Measurements from ENCODE around the gene KLRC1.
"Not testable (repeated sequence)": the region's sequence is repeated elsewhere in the genome, so short reads cannot be mapped to it uniquely, and the experiment has no call there.

The KLRC1 gene

GRCh38 chr12:10409392-10409791 is 43.8 kb downstream of the KLRC1 start, which contains the start of gene KLRC4:
Gene KLRC4 (minus strand): TSS chr12:10409757. CDS start chr12:10409575, 182 bp downstream.
- no peak for DNase-seq

DNA sequence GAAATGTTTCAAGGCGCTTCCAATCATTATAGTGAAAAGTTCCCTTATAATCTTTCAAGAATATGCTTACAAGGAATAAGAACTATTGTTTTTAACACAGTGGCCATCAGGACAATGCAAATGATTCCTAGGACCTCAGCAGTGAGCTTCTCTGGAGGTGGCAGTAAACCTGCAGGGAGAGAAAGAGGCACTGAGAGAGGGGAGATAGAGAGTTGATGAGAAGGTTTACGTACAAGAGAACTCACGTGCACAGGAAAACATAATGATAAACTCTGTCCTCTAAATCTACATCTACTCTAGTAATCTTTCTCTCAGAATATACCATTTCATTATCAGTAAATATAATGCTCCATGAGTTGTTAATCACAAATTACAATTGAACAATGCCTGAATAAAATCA is 44.3 kb downstream of the KLRC1 start:
- no peak for DNase-seq

DNA sequence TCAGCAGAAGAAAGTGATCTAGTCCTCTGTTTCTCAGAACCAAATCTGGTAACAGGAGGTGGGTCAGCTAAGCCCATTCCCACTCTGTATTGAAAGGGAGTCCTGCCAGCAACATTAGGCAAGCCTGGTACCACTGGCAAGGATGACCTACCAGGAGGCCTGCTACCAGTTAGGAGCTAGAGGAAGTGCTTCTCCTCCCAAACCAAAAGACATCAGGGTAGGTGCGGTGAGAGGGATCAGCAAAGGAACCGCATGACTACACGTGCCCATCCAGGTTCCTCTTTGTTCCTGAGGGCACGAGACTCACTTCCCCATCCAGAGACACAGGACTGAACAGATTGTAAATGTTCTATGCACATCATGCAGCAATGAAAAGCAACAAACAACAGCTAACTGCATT is 46.5 kb downstream of the KLRC1 start:
- DNase-seq: no peak

- no peak for DNase-seq
These were observed 47.9 kb downstream of the KLRC1 start for GRCh38 chr12:10405294-10405693.

GRCh38 chr12:10404798-10405197 is 48.4 kb downstream of the KLRC1 start:
- no peak for DNase-seq

- no peak for DNase-seq
These were observed 52.3 kb downstream of the KLRC1 start for GRCh38 chr12:10400829-10401228.

- no peak for DNase-seq
These were observed 55.0 kb downstream of the KLRC1 start for GRCh38 chr12:10398168-10398567.

- DNase-seq: no peak
These were observed 55.9 kb downstream of the KLRC1 start for GRCh38 chr12:10397296-10397695.

DNA sequence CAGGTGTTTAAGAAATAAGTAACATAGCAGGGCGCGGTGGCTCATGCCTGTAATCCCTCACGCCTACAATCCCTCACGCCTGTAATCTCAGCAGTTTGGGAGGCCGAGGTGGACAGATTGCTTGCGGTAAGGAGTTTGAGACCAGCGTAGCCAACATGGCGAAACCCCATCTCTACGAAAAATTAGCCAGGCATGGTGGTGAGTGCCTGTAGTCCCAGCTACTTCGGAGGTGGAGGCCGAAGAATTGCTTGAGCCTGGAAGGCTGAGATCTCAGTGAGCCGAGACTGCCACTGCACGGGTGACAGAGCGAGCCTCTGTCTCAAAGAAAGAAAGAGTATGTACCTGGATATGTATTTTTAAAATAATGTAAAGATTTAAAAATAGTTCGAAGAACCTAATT is 57.0 kb downstream of the KLRC1 start:
- not testable (repeated sequence) for DNase-seq

Data from NCI-H524 treated with DMSO at 0.1 percent for 48 hours (cell line).